ENCODE measurements around the gene MET. TPM values are rescaled to one million over a fixed set of nuclear protein-coding genes. Genes with fewer than 3 reads are reported as not detected.

MET gene
- total and polyA plus RNA-seq, 2 of the 13 experiments (the other 11 are each of a cell fraction or from before 2014, with no cell fraction given), result 21.8 to 31.5 TPM

GRCh38 chr7:116806046-116806944, 134.3 kb downstream of the MET start (continued):
- TF ChIP-seq ZNF142 (CRISPR knock-in tag; IDR thresholded peaks at IDR 0.05) (no peak), ZBTB46 (CRISPR knock-in tag; IDR thresholded peaks at IDR 0.05; ENCODE audit: borderline replicate concordance) (no peak), ZUFSP (CRISPR knock-in tag; IDR thresholded peaks at IDR 0.05; ENCODE audit: borderline replicate concordance) (no peak), NFRKB (IDR thresholded peaks at IDR 0.05) (no peak), DRAP1 (CRISPR knock-in tag; IDR thresholded peaks at IDR 0.05) (no peak), ZNF549 (CRISPR knock-in tag; IDR thresholded peaks at IDR 0.05) (no peak), MYPOP (CRISPR knock-in tag; IDR thresholded peaks at IDR 0.05) (no peak)
- TF ChIP-seq, protein P1, sequence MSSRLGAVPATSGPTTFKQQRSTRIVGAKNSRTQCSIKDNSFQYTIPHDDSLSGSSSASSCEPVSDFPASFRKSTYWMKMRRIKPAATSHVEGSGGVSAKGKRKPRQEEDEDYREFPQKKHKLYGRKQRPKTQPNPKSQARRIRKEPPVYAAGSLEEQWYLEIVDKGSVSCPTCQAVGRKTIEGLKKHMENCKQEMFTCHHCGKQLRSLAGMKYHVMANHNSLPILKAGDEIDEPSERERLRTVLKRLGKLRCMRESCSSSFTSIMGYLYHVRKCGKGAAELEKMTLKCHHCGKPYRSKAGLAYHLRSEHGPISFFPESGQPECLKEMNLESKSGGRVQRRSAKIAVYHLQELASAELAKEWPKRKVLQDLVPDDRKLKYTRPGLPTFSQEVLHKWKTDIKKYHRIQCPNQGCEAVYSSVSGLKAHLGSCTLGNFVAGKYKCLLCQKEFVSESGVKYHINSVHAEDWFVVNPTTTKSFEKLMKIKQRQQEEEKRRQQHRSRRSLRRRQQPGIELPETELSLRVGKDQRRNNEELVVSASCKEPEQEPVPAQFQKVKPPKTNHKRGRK (CRISPR knock-in tag; IDR thresholded peaks at IDR 0.05), result no peak
- TF ChIP-seq, protein P2, sequence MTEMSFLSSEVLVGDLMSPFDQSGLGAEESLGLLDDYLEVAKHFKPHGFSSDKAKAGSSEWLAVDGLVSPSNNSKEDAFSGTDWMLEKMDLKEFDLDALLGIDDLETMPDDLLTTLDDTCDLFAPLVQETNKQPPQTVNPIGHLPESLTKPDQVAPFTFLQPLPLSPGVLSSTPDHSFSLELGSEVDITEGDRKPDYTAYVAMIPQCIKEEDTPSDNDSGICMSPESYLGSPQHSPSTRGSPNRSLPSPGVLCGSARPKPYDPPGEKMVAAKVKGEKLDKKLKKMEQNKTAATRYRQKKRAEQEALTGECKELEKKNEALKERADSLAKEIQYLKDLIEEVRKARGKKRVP (CRISPR knock-in tag; IDR thresholded peaks at IDR 0.05), result no peak

All from HepG2 (cell line).